Stimulated activated CD8-positive, alpha-beta memory T cell treated with anti-CD3 and anti-CD28 coated beads, Interleukin-7, amount 100 ng/mL, for 48 hours (primary cell): ENCODE measurements around the gene PWWP2B.

Source experiments
- DNase-seq, 2 donors: peaks; one replicate each; pipeline ENCODE4 v3.0.0-alpha.2; 2020; ENCODE audit warnings: low read depth in 1 of 2; ENCODE audit errors: extremely low read depth in 1 of 2

The PWWP2B gene

DNA sequence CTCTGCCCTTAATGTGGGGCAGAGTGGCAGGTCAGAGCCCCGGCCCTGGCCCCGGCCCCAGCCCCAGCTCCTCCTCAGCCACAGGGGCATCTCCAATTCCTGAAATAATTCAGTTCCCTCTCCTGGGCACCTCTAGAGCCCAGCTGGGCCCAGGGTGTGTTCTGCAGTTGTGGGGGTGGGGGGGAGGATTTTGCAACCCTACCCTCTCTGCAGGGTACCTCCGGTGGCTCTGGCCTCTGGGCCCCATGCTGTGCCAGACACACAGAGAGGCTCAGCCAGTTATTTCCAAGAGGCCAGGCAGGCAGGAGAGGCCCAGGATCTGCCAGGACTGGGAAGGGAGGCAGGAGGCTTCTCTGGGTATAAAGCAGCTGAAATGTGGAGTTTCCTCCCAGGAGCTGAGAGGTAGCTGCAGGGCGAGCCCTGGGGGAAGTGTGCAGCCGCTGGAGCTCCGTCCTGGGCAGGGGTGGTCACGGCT is 47.9 kb downstream of the PWWP2B start:
- no peak for DNase-seq

DNA sequence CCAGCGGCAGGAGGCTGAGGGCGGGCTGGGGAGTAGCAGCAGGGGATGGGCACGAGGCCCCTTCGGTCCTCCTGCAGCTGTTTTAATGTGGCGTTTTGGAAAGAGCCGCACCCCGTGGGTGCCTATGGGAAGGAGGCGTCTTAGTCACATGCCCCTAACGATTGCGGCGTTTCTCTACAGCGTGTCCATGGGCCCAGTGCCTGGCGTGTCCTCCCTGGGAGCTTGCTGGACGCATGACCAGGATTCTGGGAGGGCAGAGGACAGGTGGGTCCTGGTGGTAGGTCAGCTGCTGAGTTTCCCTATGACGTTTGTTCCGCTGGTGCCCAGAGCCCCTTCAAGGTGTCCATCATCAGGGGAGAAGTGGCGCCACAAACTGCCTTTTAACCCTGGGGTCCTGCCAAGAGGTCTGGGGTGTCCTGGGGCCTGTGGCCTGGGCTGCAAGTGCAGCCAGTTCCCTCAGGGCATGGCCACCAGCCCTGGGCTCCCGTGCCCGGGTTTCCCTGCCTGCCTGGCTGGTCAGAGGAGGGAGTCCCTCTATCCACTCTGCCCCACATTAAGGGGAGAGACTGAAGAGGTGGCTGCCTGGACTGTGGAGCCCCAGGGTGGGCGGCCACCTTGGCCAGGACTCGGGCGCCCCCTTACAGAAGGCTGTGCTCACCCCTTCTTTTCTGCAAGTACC is 48.7 kb downstream of the PWWP2B start:
- no peak for DNase-seq

DNA sequence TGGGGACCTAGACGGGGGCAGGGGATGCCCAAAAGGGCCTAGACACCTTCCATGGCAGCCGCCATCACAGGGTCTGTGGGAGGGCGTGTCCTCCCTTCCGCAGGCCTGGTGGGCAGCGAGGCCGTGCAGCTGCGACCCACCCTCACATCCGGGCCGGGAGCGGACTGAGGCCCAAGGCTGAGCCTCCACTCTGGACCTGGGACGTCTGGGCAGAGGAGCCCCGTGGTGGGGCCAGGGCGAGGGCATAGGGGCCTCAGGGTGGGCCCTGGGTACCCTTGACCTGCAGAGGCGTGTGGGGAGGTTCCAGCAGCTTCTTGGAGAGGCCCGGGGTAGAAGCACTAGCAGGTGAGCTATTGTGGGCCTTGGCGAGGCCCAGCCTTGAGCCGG is 49.2 kb downstream of the PWWP2B start:
- DNase-seq, result no peak

DNA sequence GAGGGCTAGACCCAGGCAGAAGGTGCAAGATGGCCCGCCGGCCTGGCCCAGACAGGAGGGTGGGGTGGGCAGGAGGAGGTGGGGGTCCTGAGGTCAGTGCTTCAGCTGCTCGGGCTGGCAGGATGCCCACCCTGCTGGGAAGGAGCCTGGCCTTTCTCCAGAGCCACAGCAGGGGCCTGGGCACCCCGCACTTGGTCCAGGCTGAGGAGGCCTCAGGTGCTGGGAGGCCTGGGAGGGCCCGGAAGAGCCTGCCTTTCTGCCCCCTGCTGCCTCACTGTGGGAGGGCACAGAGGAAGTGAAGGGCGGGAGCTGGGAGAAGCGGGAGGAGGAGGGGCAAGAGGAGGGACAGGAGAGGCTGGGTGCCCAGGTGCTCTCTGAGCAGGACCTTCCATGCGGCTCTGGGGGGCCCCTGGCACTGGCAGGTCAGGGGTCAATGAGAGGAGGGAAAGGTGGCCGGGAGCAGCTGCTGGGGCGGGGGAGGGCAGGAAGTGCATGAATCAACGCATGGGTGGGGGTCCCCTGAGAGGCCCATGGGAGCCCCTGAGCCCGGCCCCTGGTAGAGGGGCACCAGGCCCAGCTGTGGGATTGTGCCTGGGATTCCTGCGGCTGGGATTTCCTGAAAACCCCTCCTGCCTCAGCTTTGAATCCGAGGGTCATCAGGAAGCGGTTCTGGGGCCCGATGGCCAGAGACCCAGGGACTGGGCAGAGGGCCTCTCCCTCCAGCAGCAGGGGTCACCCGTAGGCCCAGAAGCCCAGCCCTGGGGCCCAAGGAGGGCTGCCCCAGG is 49.9 kb downstream of the PWWP2B start:
- peak; percentile 58 to 80 for DNase-seq

DNA sequence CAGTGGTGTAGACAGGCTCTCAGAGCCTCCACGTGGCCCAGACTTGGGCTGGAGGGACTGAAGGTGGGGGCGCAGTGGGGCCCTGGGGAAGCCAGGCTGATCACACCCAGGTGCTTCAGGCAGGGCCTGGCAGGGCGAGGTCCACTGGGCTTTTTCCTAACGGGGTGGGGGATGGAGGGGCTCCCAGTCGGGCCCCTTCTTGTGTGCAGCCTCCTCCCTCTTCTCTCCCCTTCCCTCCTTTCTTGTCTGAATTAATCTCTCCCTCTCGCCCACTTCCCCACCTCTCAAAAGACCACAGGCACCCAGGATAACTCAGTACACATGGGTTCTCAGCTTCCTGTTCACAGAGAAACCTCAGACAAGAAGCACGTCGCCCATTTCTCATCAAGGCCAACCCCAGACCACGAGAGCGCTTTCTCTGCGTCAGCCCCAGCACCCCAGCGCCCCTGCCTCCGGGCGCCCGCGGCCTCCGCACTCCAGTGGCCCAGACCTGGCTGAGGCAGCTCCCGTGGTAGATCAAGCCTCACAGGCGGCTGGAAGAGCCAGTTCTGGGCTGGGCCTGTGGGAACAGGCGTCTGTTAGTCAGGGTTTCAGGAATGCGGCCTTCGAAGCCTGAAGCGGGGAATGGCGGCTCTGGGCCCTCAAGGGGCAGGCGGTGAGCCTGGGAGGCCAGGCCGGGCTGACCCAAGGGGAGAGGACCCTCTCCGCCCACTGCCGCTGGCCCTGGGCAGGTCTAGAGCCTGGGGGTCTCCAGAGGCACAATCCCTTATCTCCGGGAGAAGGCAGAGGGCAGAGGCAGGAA is 50.6 kb downstream of the PWWP2B start:
- peak; percentile 63 to 86 for DNase-seq

DNA sequence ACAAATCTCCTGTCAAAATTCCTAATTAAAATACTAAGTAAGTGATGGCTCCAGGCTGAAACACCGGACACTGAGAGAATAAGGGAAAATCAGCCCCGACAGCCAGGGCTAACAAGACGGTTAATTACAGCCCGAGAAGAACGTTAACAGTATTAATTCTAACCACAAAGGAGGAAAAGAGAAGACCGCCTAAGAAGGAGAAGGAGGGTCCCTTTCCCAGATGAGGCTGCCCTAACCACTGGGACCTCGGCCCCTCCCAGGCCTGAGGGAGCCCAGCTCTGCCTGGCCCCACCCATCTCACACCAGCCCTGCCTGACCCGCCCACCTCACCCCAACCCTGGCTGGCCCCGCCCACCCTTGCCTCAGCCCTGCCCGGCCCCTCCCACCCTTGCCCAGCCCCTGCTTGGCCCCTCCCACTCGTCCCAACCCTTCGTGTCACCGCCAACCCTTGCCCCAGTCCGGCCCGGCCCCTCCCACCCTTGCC is 51.3 kb downstream of the PWWP2B start:
- DNase-seq, result peak in 1 of 2 donors; percentile 65

DNA sequence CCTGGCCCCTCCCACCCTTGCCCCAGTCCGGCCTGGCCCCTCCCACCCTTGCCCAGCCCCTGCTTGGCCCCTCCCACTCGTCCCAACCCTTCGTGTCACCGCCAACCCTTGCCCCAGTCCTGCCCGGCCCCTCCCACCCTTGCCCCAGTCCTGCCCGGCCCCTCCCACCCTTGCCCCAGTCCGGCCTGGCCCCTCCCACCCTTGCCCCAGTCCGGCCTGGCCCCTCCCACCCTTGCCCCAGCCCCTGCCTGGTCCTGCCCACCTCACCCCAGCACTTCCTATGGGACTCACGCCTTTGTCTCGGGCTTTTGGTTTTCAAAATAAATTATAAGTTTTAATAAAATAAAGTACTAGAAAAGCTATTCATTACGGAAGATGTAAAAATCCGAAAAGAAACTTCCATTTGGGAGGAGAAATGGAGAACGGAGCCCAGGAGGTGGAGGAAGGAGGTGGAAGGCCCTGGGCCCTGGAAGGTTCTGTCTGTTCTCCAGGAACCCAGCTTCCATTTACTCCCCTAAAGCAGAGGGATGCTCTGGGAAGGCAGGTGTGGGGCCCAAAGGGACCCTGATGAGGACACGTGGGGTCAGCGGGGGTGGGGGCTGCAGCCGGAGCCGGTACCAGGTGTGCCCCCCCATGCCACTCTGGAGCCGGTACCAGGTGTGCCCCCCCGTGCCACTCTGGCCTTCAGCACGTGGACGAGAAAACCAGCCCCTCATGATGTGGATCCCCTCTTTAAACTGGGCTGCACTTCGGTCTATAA is 52.2 kb downstream of the PWWP2B start:
- DNase-seq, result no peak

DNA sequence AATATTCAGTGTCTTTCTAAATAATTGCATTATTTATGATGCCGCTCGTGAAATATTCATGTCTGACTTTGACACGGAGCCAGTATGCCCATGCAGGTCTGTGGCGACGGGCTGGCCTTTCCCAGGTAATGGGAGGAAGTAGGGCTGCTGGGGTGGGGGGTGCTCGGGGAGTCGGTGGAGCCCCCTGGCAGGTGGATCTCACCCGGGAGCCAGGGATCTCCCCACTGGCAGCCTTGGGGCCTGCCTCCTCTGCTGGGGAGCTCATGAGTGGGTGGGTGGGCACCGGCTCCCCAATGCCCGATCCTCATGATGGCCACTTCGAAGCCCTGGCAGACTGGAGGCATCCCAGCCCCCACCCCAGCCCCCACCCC is 52.8 kb downstream of the PWWP2B start:
- no peak for DNase-seq

DNA sequence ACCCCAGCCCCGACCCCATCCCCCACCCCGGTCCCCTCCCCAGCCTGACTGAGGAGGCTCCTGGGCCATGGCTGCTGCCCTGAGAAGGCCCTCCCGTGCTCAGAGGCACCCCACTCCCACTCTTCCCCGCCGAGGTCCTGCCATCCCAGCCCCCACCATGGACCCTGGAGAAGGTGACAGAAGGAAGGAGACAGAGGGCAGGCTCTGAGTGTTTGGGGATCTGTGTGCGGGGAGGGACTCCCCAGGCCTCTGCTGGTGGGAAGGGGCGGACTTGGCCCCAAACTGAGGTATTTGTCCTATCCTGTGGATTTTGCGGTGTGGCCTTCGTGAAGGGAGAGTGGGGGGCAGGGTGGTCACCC is 53.4 kb downstream of the PWWP2B start:
- no peak for DNase-seq

DNA sequence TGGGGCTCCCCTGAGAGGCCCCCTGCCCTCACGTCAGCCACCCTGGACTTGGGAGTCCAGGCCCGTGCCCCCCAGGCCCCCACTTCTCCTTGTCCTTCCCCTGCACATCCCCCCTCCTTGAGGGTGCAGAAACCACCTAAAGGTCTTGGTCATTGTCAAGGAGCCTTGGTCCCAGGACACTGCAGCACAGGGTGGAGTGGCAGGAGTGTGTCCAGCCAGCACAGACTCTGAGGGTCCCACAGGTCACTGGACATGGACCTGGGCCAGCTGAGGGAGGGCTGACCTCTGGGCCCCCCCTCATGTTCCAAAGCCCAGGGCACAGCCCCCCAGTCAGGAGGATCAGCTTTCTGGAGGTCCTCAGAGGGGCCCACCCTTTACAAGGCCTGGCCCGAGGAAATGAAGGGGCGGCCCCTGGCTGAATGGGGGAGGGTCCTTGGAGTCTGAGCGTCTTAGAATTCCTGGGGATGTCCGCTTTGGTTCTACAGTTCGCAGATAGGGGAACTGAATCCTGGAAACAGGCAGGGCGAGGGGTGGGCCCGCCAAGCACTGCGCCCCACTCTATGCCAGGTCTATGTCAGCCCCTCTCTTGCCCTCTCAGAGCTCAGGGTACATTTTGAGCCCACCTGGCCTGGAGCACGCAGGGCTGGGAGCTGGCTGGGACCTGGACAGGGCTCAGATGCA is 54.0 kb downstream of the PWWP2B start:
- no peak for DNase-seq

DNA sequence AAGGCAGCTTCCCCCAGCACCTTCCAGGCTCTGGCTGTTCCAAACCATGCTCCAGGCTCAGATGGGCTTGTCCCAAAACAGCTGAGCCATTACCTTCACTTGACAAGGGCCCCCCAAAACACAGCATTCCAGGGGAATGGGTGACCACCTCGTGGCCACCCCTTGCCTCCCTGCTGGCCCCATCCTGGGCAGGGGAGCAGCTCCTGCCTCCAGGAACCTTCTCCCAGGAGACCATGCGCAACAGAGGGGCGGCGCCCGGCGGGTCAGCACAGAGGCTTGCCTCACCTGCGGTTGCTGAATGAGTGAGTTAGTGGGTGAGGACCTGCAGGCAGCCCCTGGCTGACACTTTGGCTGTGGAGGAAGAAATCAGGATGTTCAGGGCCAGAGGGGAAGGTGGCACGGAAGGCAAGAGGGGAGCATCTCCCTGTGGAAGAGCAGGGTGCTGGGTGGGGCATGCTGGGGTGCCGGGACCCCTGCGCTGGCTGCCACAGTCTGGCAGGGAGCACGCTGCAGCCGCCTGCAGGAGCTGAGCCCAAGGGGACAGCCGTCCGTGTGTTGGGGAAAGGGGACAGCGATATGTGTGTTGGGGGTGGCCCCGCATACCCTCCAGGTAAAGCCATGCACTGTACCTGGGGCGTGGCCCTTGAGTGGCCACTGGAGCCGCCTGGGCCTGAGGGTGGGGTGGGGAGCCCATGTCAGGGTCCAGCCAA is 54.7 kb downstream of the PWWP2B start:
- DNase-seq, result no peak

DNA sequence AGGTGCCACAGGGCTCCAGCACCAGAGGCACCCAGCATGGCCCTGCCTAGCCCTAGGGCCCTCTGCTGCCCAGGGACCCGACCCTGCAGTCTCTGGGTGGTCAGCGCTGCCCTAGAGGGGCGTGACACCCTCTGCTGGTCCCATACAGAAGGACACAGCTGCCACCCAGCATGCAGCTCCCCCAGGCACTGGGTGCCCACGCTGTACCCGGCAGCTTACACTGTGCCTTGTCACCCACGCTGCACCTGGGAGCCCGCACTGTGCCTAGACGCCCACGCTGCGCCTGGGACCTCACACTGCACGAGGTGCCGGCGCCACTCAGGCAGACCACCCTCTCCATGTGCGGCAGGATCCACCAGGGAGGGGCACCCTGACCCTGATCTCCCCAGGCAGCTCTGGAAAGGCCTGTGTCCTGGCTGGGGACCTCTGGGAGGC is 55.2 kb downstream of the PWWP2B start:
- no peak for DNase-seq

DNA sequence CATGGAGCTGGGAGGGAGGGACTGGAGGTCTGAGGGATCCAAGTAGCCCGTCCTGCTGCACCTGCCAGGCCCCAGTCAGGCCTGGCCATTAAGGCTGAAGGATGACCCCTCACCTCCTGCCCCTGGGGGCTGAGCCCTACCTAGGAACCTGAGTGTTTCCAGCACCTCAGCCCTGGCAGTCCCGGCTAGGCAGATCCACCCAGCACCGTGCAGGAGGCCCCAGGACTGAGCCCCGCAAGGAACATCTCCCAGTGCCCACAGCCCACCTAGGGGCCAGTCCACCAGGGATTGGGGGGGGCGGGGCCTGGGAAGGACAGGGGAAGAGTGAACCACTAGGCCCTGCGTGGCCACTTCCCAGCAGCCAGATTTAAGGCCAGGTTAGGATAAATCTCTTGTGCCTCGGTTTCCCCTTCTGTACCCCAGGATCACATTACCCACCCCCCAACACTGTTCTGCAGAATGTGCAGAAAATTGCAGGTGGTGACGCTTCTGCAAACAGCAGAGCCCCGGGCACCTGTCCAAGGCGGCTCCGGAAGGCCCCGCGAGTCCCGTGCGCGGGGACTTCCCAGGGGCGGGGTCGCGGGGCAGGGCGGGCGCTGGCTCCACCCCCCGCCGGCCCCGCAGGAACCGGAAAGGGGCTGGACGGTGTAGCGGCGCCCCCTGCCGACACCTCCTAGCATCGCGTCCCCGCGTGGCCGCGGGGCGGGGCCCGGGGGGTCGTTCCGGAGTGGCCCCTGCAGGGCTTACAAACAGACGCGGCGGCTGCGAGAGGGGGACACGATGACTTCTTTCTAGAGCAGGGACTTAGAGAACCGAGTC is 55.9 kb downstream of the PWWP2B start:
- DNase-seq, result peak; percentile 68

DNA sequence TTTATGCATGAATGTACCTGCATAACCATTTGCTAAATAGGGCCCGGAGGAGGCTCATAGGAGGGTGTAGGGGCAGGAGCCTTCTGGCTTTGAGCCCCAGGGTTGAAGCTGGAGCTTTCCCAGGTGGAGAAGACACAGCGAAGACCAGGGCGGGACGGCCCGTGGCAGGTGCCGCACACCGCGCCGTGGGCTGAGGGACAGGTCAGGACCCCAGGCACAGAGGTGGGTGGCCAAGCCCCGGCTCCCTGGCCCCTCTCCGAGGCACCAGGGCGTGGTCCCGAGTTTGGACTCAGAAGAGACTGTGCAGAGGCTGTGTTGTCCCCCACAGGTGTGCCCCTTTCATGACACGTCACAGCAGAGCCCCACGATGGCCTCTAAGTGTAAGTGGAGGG is 56.5 kb downstream of the PWWP2B start:
- DNase-seq, result no peak

DNA sequence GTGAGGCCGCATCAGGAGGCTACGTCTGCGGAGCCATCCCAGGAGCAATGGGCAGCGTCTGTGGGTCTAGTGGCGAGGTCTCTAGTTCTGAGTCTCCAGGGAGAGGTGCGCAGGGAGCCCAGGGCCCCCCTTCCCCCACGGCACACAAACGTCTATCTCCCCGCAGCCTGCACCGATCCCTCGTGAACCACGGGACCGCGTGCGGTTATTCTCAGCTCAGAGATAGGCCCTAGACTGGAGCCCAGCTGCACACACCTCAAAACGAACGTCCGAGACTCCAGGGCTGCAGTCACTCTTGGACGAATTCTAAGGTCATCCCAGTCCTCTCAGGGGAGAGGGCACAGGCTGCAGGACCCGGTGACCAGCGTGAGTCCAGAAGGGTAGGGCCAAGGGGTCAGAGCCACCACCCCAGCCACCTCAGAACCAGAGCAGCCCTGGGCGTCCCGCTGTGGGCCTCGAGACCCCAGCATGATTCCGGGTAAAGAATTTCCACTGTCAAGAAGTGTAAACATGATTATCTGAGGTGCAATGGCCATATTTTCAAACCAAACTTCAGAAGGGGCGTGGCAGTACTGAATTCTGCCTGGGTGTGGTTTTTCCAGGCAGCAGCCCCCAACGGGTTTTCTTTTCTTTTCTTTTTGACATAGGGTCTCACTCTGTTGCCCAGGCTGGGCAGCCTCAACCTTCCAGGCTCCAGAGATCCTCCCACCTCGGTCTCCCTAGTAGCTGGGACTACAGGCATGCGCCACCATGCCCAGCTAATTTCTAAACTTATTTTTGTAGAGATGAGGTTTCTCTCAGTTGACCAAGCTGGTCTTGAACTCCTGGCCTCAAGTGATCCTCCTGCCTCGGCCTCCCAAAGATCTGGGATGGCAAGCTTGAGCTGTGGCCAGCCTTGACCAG is 57.5 kb downstream of the PWWP2B start:
- no peak for DNase-seq

DNA sequence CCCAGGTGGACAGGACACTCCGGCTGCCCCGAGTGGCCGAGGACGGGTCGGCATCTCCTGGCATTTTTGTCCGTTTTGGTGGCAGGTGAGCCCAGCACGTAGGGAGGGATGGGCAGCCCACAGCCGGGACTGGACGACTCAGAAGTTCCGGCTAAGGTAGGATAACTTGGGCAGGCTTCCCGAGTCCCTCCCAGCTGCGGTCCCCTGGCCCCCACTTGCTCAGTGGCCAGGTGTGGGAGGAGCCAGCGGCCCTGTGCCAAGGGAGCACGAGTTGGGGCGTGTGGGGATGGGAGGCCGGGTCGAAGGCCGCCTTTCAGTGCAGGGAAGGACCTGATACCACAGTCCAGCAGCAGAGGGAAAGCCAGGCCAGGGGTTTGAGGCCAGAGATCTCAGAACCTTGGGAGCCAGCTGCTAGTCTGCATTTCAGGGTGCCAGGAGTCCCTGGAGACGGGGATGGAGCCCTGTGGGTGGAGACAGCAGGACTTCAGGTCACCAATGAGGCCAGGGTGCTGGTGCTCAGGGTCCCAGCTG is 58.5 kb downstream of the PWWP2B start:
- no peak for DNase-seq
